ENCODE measurements around the gene SELENOS. TPM values are rescaled to one million over a fixed set of nuclear protein-coding genes. Genes with fewer than 3 reads are reported as not detected.

SELENOS gene
- polyA plus RNA-seq, 2 of the 4 experiments (the other 2 are of a cell fraction): 97.9 to 184 TPM

DNA sequence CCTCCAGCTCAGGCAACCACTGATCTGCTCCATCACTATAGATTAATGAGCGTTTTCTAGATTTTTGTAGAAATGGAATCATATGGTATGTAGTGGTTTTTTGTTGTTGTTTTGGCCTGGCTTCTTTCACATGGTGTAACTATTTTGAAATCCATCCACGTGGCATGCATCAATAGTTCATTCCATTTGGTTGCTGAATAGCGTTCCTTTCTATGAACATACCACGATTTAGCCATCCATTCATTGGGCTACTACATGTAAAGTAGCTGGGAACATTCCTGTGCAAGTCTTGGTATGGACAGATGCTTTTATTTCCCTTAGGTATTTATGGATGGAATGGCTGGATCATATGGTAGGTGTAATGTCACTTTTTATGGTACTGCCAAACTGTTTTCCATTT is 14.7 kb downstream of the SELENOS start:
- CTCF ChIA-PET: interaction anchor here (1.2 to 5.4 kb wide), 8 partner anchors 8 to 344 kb away, joined by 3 to 45 read pairs (median 8); no protein-coding TSS in a partner anchor
- H3K4me1 ChIP-seq: 0 out of 3 replicates have a peak, but pooled peaks cover 3% of the 10 kb centered on the region
- POLR2A ChIA-PET: interaction anchor here (0.5 to 0.6 kb wide), 2 partner anchors 67 to 461 kb away, joined by 3 to 6 read pairs; partner anchors contain the start of gene TARS3
- no peak overlapping the region for H3K27ac ChIP-seq
- FAIRE-seq (no peak), DNase-seq (ENCODE audit: low read depth in 1 of 2, low spot score in 1 of 2) (no peak), ATAC-seq (no peak)
- H3K4me2 ChIP-seq: no peak overlapping the region
- TF ChIP-seq, protein P1, sequence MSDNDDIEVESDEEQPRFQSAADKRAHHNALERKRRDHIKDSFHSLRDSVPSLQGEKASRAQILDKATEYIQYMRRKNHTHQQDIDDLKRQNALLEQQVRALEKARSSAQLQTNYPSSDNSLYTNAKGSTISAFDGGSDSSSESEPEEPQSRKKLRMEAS (IDR thresholded peaks at IDR 0.05): no peak
- TF ChIP-seq TP53 (CRISPR knock-in tag; IDR thresholded peaks at IDR 0.05): no peak
- no peak for TF ChIP-seq ZC3H11A (IDR thresholded peaks at IDR 0.05)
- WGBS (ENCODE audit: missing lambda C conversion rate): 38% methylated on average over 4 of the region's 4 CpGs
- H3K9me3 ChIP-seq: no peaks in the 10 kb centered on the region
- H3K4me3 ChIP-seq: no peak overlapping the region

GRCh38 chr15:101258238-101259144 is 18.8 kb downstream of the SELENOS start:
- POLR2A ChIA-PET: interaction anchor here (0.5 kb wide), 1 partner anchor 12 kb away, joined by 3 read pairs; no protein-coding TSS in a partner anchor
- Histone ChIP-seq H3K4me1 (0 out of 3 replicates have a peak, but pooled peaks cover 3% of the 10 kb centered on the region), H3K27ac (no peak overlapping the region), H3K9me3 (no peaks in the 10 kb centered on the region), H3K4me3 (no peak overlapping the region), H3K4me2 (peak overlapping the region; percentile 55)
- WGBS (ENCODE audit: missing lambda C conversion rate): 24% methylated on average over 11 of the region's 11 CpGs
- ATAC-seq (peak; percentile 78 to 88), FAIRE-seq (peak; percentile 84), DNase-seq (ENCODE audit: low read depth in 1 of 2, low spot score in 1 of 2) (peak; percentile 61 to 79)
- TF ChIP-seq, protein P2, sequence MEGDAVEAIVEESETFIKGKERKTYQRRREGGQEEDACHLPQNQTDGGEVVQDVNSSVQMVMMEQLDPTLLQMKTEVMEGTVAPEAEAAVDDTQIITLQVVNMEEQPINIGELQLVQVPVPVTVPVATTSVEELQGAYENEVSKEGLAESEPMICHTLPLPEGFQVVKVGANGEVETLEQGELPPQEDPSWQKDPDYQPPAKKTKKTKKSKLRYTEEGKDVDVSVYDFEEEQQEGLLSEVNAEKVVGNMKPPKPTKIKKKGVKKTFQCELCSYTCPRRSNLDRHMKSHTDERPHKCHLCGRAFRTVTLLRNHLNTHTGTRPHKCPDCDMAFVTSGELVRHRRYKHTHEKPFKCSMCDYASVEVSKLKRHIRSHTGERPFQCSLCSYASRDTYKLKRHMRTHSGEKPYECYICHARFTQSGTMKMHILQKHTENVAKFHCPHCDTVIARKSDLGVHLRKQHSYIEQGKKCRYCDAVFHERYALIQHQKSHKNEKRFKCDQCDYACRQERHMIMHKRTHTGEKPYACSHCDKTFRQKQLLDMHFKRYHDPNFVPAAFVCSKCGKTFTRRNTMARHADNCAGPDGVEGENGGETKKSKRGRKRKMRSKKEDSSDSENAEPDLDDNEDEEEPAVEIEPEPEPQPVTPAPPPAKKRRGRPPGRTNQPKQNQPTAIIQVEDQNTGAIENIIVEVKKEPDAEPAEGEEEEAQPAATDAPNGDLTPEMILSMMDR (IDR thresholded peaks at IDR 0.05): peak; percentile 99
- no peak for TF ChIP-seq SREBF2 (IDR thresholded peaks at IDR 0.05)
- peak; percentile 93 for TF ChIP-seq SMC3 (IDR thresholded peaks at IDR 0.05)
- peak; percentile 99 to 100 for TF ChIP-seq RAD21 (conservative IDR thresholded peaks at IDR 0.05 in 1 of 2, IDR thresholded peaks at IDR 0.05 in 1 of 2)
- TF ChIP-seq, protein P3, sequence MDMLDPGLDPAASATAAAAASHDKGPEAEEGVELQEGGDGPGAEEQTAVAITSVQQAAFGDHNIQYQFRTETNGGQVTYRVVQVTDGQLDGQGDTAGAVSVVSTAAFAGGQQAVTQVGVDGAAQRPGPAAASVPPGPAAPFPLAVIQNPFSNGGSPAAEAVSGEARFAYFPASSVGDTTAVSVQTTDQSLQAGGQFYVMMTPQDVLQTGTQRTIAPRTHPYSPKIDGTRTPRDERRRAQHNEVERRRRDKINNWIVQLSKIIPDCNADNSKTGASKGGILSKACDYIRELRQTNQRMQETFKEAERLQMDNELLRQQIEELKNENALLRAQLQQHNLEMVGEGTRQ (IDR thresholded peaks at IDR 0.05): no peak
- CTCF ChIA-PET: interaction anchor here (0.6 to 9.0 kb wide), 54 partner anchors 10 to 641 kb away, joined by 3 to 275 read pairs (median 4); no protein-coding TSS in a partner anchor

DNA sequence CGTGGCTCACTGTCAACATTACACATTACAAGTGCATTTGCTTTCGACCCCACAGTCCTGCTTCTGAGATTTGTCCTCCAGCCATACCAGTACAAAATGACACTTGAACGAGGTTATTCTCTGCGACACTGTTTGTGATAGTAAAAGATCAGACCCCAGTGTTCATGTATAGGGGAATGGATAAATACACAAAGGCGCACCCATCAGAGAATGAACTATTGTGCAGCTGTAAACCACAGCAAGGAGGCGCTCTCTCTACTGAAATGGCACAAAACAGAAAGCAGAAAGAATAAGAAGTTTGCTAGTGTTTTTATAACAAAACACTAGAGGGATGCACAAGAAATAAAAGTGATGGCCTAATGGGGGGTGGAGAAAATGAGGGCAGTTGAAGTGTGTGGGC is 20.5 kb downstream of the SELENOS start:
- FAIRE-seq: no peak
- H3K4me3 ChIP-seq: no peak overlapping the region
- no peaks in the 10 kb centered on the region for H3K9me3 ChIP-seq
- H3K27ac ChIP-seq: no peak overlapping the region
- ATAC-seq: peak in 1 of 2 experiments; percentile 23; a peak in 3 of 6 replicates
- 55% methylated on average over 6 of the region's 6 CpGs for WGBS (ENCODE audit: missing lambda C conversion rate)
- peak in 1 of 2 experiments; percentile 51 for DNase-seq (ENCODE audit: low read depth in 1 of 2, low spot score in 1 of 2)
- H3K4me1 ChIP-seq: peaks cover 8% of the 10 kb centered on the region; the same call in 2 of the 3 replicates
- CTCF ChIA-PET: interaction anchor here (0.9 to 9.0 kb wide), 19 partner anchors 9 to 598 kb away, joined by 3 to 275 read pairs (median 14); no protein-coding TSS in a partner anchor
- POLR2A ChIA-PET: no interaction called here
- TF ChIP-seq SMC3 (IDR thresholded peaks at IDR 0.05): peak; percentile 13; the same call in 1 of the 3 replicates
- TF ChIP-seq MYC (IDR thresholded peaks at IDR 0.05; ENCODE audit: borderline replicate concordance, low read length): no peak
- TF ChIP-seq BHLHE40 (IDR thresholded peaks at IDR 0.05; ENCODE audit: low read depth, low read length): no peak
- peak in 1 of 2 experiments; percentile 43; a peak in 2 of 5 replicates for TF ChIP-seq RAD21 (conservative IDR thresholded peaks at IDR 0.05 in 1 of 2, IDR thresholded peaks at IDR 0.05 in 1 of 2)
- no peak overlapping the region for H3K4me2 ChIP-seq

GRCh38 chr15:101255615-101256241 is 21.6 kb downstream of the SELENOS start:
- no peak for FAIRE-seq
- Histone ChIP-seq H3K4me3 (no peak overlapping the region), H3K4me2 (no peak overlapping the region), H3K27ac (no peak overlapping the region), H3K9me3 (no peaks in the 10 kb centered on the region), H3K4me1 (peaks cover 8% of the 10 kb centered on the region; the same call in 2 of the 3 replicates)
- 56% methylated on average over 8 of the region's 8 CpGs for WGBS (ENCODE audit: missing lambda C conversion rate)
- POLR2A ChIA-PET: no interaction called here
- CTCF ChIA-PET: interaction anchor here (0.6 to 9.0 kb wide), 12 partner anchors 8 to 338 kb away, joined by 3 to 275 read pairs (median 14); no protein-coding TSS in a partner anchor
- peak in 1 of 2 experiments; percentile 37 for DNase-seq (ENCODE audit: low read depth in 1 of 2, low spot score in 1 of 2)
- no peak for ATAC-seq
- no peak for TF ChIP-seq CEBPB (IDR thresholded peaks at IDR 0.05)
- TF ChIP-seq JUNB (IDR thresholded peaks at IDR 0.05): no peak
- TF ChIP-seq HES2 (IDR thresholded peaks at IDR 0.05): no peak
- no peak for TF ChIP-seq NPAS2 (CRISPR knock-in tag; IDR thresholded peaks at IDR 0.05; ENCODE audit: borderline replicate concordance)
- TF ChIP-seq, protein P4, sequence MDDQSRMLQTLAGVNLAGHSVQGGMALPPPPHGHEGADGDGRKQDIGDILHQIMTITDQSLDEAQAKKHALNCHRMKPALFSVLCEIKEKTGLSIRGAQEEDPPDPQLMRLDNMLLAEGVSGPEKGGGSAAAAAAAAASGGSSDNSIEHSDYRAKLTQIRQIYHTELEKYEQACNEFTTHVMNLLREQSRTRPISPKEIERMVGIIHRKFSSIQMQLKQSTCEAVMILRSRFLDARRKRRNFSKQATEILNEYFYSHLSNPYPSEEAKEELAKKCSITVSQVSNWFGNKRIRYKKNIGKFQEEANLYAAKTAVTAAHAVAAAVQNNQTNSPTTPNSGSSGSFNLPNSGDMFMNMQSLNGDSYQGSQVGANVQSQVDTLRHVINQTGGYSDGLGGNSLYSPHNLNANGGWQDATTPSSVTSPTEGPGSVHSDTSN (IDR thresholded peaks at IDR 0.05): no peak
- TF ChIP-seq FOSB (CRISPR knock-in tag; IDR thresholded peaks at IDR 0.05): no peak
- TF ChIP-seq, protein P3 (IDR thresholded peaks at IDR 0.05): no peak
- TF ChIP-seq FOSL2 (IDR thresholded peaks at IDR 0.05): no peak
- no peak for TF ChIP-seq FOSL2 (CRISPR knock-in tag; IDR thresholded peaks at IDR 0.05)
- no peak for TF ChIP-seq CBX2 (IDR thresholded peaks at IDR 0.05; ENCODE audit: borderline replicate concordance, low read depth)
- no peak for TF ChIP-seq TP53 (CRISPR knock-in tag; IDR thresholded peaks at IDR 0.05)
- TF ChIP-seq HDAC2 (IDR thresholded peaks at IDR 0.05): no peak
- no peak for TF ChIP-seq HEYL (CRISPR knock-in tag; IDR thresholded peaks at IDR 0.05)
- no peak for TF ChIP-seq NR3C1 (IDR thresholded peaks at IDR 0.05)
